NCI-H2107 treated with DMSO at 0.1 percent for 48 hours (cell line): Measurements from ENCODE around the gene DCAF11.

Experiments
- DNase-seq: peaks from one replicate; lab custom pipeline; 2025; ENCODE audit not compliant: unreplicated experiment; lab: John Stamatoyannopoulos, UW

Gene DCAF11

GRCh38 chr14:24137529-24138395 lies 23.2 kb downstream of the DCAF11 start:
- DNase-seq, result no peak

- DNase-seq, result no peak
These were observed 24.1 kb downstream of the DCAF11 start for GRCh38 chr14:24138396-24139271.

- DNase-seq, result no peak
These were observed 24.8 kb downstream of the DCAF11 start for GRCh38 chr14:24139272-24139934.

GRCh38 chr14:24141097-24141880 lies 26.7 kb downstream of the DCAF11 start, which contains the start of gene EMC9:
TSS of gene EMC9 (minus strand) at chr14:24141591. CDS start at chr14:24141304, 287 bp downstream.
- peak; percentile 100 for DNase-seq

GRCh38 chr14:24143511-24143910 lies 28.9 kb downstream of the DCAF11 start:
- DNase-seq, result no peak

GRCh38 chr14:24144451-24144850 lies 29.9 kb downstream of the DCAF11 start:
- no peak for DNase-seq

- no peak for DNase-seq
These were observed 30.6 kb downstream of the DCAF11 start for GRCh38 chr14:24145219-24145618.

- no peak for DNase-seq
These were observed 31.3 kb downstream of the DCAF11 start for GRCh38 chr14:24145690-24146452.

- DNase-seq, result peak; percentile 97
These were observed 31.9 kb downstream of the DCAF11 start, which contains the start of gene PSME2 for GRCh38 chr14:24146453-24146977. TSS of gene PSME2 (minus strand) at chr14:24146610. CDS start at chr14:24146581, 29 bp downstream.

GRCh38 chr14:24146978-24147760 lies 32.6 kb downstream of the DCAF11 start, which contains the start of gene RNF31:
TSS of gene RNF31 (plus strand) at chr14:24147498. CDS start at chr14:24147699, 201 bp downstream.
- peak; percentile 99 for DNase-seq

- no peak for DNase-seq
These were observed 33.3 kb downstream of the DCAF11 start for GRCh38 chr14:24147761-24148428.

GRCh38 chr14:24149302-24149969 lies 34.9 kb downstream of the DCAF11 start:
- no peak for DNase-seq

- no peak for DNase-seq
These were observed 35.5 kb downstream of the DCAF11 start for GRCh38 chr14:24150061-24150460.

- no peak for DNase-seq
These were observed 36.0 kb downstream of the DCAF11 start for GRCh38 chr14:24150567-24150966.

GRCh38 chr14:24150993-24151392 lies 36.4 kb downstream of the DCAF11 start:
- no peak for DNase-seq

- DNase-seq, result no peak
These were observed 37.0 kb downstream of the DCAF11 start for GRCh38 chr14:24151404-24152080.

- DNase-seq, result no peak
These were observed 40.5 kb downstream of the DCAF11 start for GRCh38 chr14:24155100-24155499.
